ENCODE results near the gene RCAN3. TPM values are rescaled to one million over a fixed set of nuclear protein-coding genes. Genes with fewer than 3 reads are reported as not detected.
A peak's percentile ranks its signal among the peaks of the same experiment; 100 is the strongest.

The RCAN3 gene
- total and polyA plus RNA-seq, 2 of the 13 experiments (the other 11 are each of a cell fraction or from before 2014, with no cell fraction given): 12.2 to 13.3 TPM

- peak; percentile 74; the same call in 1 of the 2 replicates for TF ChIP-seq ZNF350 (CRISPR knock-in tag; IDR thresholded peaks at IDR 0.05; ENCODE audit: borderline replicate concordance, low read depth)
- no peak for TF ChIP-seq ZNF30 (CRISPR knock-in tag; IDR thresholded peaks at IDR 0.05)
- no peak for TF ChIP-seq PRMT3 (CRISPR knock-in tag; IDR thresholded peaks at IDR 0.05; ENCODE audit: borderline replicate concordance, low read depth)
- TF ChIP-seq ZFP62 (CRISPR knock-in tag; IDR thresholded peaks at IDR 0.05): no peak
- TF ChIP-seq ZC3H13 (CRISPR knock-in tag; IDR thresholded peaks at IDR 0.05): no peak
- no peak for TF ChIP-seq CAMTA2 (CRISPR knock-in tag; IDR thresholded peaks at IDR 0.05; ENCODE audit: borderline replicate concordance)
- TF ChIP-seq ZHX2 (IDR thresholded peaks at IDR 0.05; ENCODE audit: low read depth): 0 out of 2 replicates have a peak, but pooled peaks have one; percentile 16
- TF ChIP-seq ZHX2 (CRISPR knock-in tag; IDR thresholded peaks at IDR 0.05; ENCODE audit: borderline replicate concordance): no peak; the same call in 1 of the 2 replicates
- no peak; the same call in 1 of the 2 replicates for TF ChIP-seq BRCA1 (CRISPR knock-in tag; IDR thresholded peaks at IDR 0.05)
- no peak; the same call in 1 of the 2 replicates for TF ChIP-seq POLR2AphosphoS5 (IDR thresholded peaks at IDR 0.05; ENCODE audit: low read depth, low read length)
- TF ChIP-seq SIX1 (CRISPR knock-in tag; IDR thresholded peaks at IDR 0.05; ENCODE audit: borderline replicate concordance): peak; percentile 49; the same call in 1 of the 2 replicates
- TF ChIP-seq RFXAP (CRISPR knock-in tag; IDR thresholded peaks at IDR 0.05; ENCODE audit: borderline replicate concordance): no peak
- TF ChIP-seq ZNF263 (CRISPR knock-in tag; IDR thresholded peaks at IDR 0.05): peak; percentile 65
- TF ChIP-seq MXD4 (CRISPR knock-in tag; IDR thresholded peaks at IDR 0.05): peak; percentile 49; the same call in 1 of the 2 replicates
- peak; percentile 19 for TF ChIP-seq HNRNPK (IDR thresholded peaks at IDR 0.05; ENCODE audit: low read depth, low read length, poor library complexity, severe bottlenecking)
- TF ChIP-seq ZNF878 (CRISPR knock-in tag; IDR thresholded peaks at IDR 0.05): peak; percentile 89; the same call in 1 of the 2 replicates
- TF ChIP-seq ZNF691 (CRISPR knock-in tag; IDR thresholded peaks at IDR 0.05; ENCODE audit: borderline replicate concordance, low read depth): peak; percentile 58; the same call in 1 of the 2 replicates
- TF ChIP-seq ATF5 (CRISPR knock-in tag; IDR thresholded peaks at IDR 0.05; ENCODE audit: low read depth): no peak
- TF ChIP-seq ZNF713 (CRISPR knock-in tag; IDR thresholded peaks at IDR 0.05): peak; percentile 87; the same call in 1 of the 2 replicates
- TF ChIP-seq ZNF710 (CRISPR knock-in tag; IDR thresholded peaks at IDR 0.05; ENCODE audit: borderline replicate concordance): peak; percentile 93
Observed at GRCh38 chr1:24567792-24568388, 65.3 kb downstream of the RCAN3 start (continued).

Data from HepG2 (cell line).